ENCODE results near the gene PPP2R5E. TPM values are rescaled to one million over a fixed set of nuclear protein-coding genes. Genes with fewer than 3 reads are reported as not detected.

PPP2R5E gene
- total and polyA plus RNA-seq, 2 donors (not counting 3 experiments of a cell fraction or from before 2014, with no cell fraction given) = 4.9 to 52.5 TPM

GRCh38 chr14:63357841-63358240 lies 185.3 kb downstream of the PPP2R5E start:
- Histone ChIP-seq H3K27me3 (ENCODE audit: control insufficient read depth in 2 of 2, insufficient read depth in 2 of 2, low read length in 2 of 2) (peaks cover 12 to 23% of the 10 kb centered on the region in 2 experiments), H3K9ac (replicated peaks; ENCODE audit: extremely low read depth, insufficient read depth, low read length) (no peak overlapping the region), H3K79me2 (ENCODE audit: control insufficient read depth, insufficient read depth, low read length) (no peaks in the 10 kb centered on the region), H3K4me3 (replicated peaks in 1 of 3; ENCODE audit: insufficient read depth in 1 of 3, low read depth in 1 of 3, low read length in 3 of 3) (no peak overlapping the region), H3K27ac (ENCODE audit: insufficient read depth, low read depth, low read length) (no peak overlapping the region), H3K9me3 (replicated peaks; ENCODE audit: control insufficient read depth, insufficient read depth, low read length) (no peaks in the 10 kb centered on the region), H3K9me1 (replicated peaks; ENCODE audit: control insufficient read depth, extremely low read depth, insufficient read depth, low read length) (no peaks in the 10 kb centered on the region), H3K36me3 (ENCODE audit: control insufficient read depth in 2 of 2, extremely low read depth in 1 of 2, insufficient read depth in 2 of 2, low read length in 2 of 2) (no peaks in the 10 kb centered on the region), H3K4me1 (ENCODE audit: control insufficient read depth, extremely low read depth, insufficient read depth, low read length) (no peaks in the 10 kb centered on the region), H2AFZ (ENCODE audit: low read depth, low read length) (no peak overlapping the region), H3K4me2 (ENCODE audit: insufficient read depth, low read length) (no peak overlapping the region), H4K20me1 (replicated peaks; ENCODE audit: control insufficient read depth, extremely low read depth, insufficient read depth, low read length) (no peaks in the 10 kb centered on the region)
- FAIRE-seq (no peak), DNase-seq (ENCODE audit: low read depth, low spot score) (no peak)
- intact Hi-C loops (cut with micrococcal nuclease) = no loop called here
- dilution Hi-C loops (cut with MboI; ENCODE audit: extremely low pct_ligation_motif_present, low sequenced_read_pairs) = no loop called here
- ChIA-PET POLR2A (no interaction called here), CTCF (no interaction called here)
- BruUV-seq (replicated peaks) = no TSS peak
- TF ChIP-seq FOS (IDR thresholded peaks at IDR 0.05; ENCODE audit: borderline replicate concordance, insufficient read depth, low read length) (no peak), MAX (IDR thresholded peaks at IDR 0.05; ENCODE audit: insufficient read depth, insufficient read length) (no peak), JUN (IDR thresholded peaks at IDR 0.05; ENCODE audit: borderline replicate concordance, insufficient read depth, insufficient read length, low read depth) (no peak), EZH2 (IDR thresholded peaks at IDR 0.05; ENCODE audit: borderline replicate concordance, low read depth, low read length, severe bottlenecking) (no peak), GATA2 (IDR thresholded peaks at IDR 0.05; ENCODE audit: insufficient read depth, insufficient read length, low read depth, low read length) (no peak), CTCF (IDR thresholded peaks at IDR 0.05; ENCODE audit: extremely low read depth in 1 of 2, insufficient read depth in 1 of 2, low read depth in 1 of 2, low read length in 2 of 2) (no peak), POLR2AphosphoS5 (IDR thresholded peaks at IDR 0.05; ENCODE audit: insufficient read depth, low read depth, low read length) (no peak), POLR2A (IDR thresholded peaks at IDR 0.05; ENCODE audit: low read depth, low read length) (no peak), MYC (IDR thresholded peaks at IDR 0.05; ENCODE audit: low read depth, low read length) (no peak)

Data from endothelial cell of umbilical vein (primary cell).